Raji (cell line): ENCODE results near the gene MAPK1IP1L.
A peak's percentile ranks its signal among the peaks of the same experiment; 100 is the strongest.

Experiments
- POLR2A ChIP-seq: IDR thresholded peaks from 2 replicates; pipeline ENCODE4 v1.6.1; 2011; ENCODE audit warnings: low read depth, low read length, control low read depth; ENCODE audit not compliant: insufficient read depth

The MAPK1IP1L gene

GRCh38 chr14:55077170-55078151 lies 26.0 kb downstream of the MAPK1IP1L start:
- no peak for TF ChIP-seq POLR2A

- no peak for TF ChIP-seq POLR2A
These were observed 33.1 kb downstream of the MAPK1IP1L start for GRCh38 chr14:55084401-55085059.

- TF ChIP-seq POLR2A: no peak
These were observed 33.7 kb downstream of the MAPK1IP1L start for GRCh38 chr14:55085060-55085660.

- no peak for TF ChIP-seq POLR2A
These were observed 35.5 kb downstream of the MAPK1IP1L start for GRCh38 chr14:55086938-55087337.

GRCh38 chr14:55088356-55088755 lies 36.9 kb downstream of the MAPK1IP1L start:
- no peak for TF ChIP-seq POLR2A

- no peak for TF ChIP-seq POLR2A
These were observed 40.9 kb downstream of the MAPK1IP1L start for GRCh38 chr14:55092341-55092740.

GRCh38 chr14:55094292-55095157 lies 43.1 kb downstream of the MAPK1IP1L start:
- TF ChIP-seq POLR2A: no peak

- TF ChIP-seq POLR2A: no peak
These were observed 46.6 kb downstream of the MAPK1IP1L start for GRCh38 chr14:55097881-55098560.

- TF ChIP-seq POLR2A: no peak
These were observed 47.1 kb downstream of the MAPK1IP1L start for GRCh38 chr14:55098561-55098898.

GRCh38 chr14:55099756-55100155 lies 48.3 kb downstream of the MAPK1IP1L start:
- no peak for TF ChIP-seq POLR2A

- no peak for TF ChIP-seq POLR2A
These were observed 50.3 kb downstream of the MAPK1IP1L start for GRCh38 chr14:55101698-55102097.

GRCh38 chr14:55102141-55102621 lies 50.7 kb downstream of the MAPK1IP1L start:
- peak; percentile 53; the same call in 1 of the 2 replicates for TF ChIP-seq POLR2A

- TF ChIP-seq POLR2A: no peak
These were observed 51.7 kb downstream of the MAPK1IP1L start for GRCh38 chr14:55103005-55103640.
